Neural progenitor cell (in vitro differentiated cells): ENCODE data around the gene ZBTB4.

Experiments used
- CTCF ChIP-seq: fragments of 200-600 bp; sonication (generic); IDR thresholded peaks from 2 replicates; pipeline ENCODE4 v1.5.1; 2017; ENCODE audit warnings: antibody characterized with exemption, mild to moderate bottlenecking
- EZH2 ChIP-seq: fragments of 200-600 bp; sonication (generic); IDR thresholded peaks from 2 replicates; pipeline ENCODE4 v1.6.1; 2017; ENCODE audit warnings: antibody characterized with exemption, mild to moderate bottlenecking, moderate library complexity
- EZH2phosphoT487 ChIP-seq: fragments of 200-600 bp; sonication (generic); IDR thresholded peaks from 2 replicates; pipeline ENCODE4 v1.6.1; 2017; ENCODE audit warnings: antibody characterized with exemption

- TF ChIP-seq CTCF (no peak), EZH2phosphoT487 (no peak), EZH2 (no peak)
Measured at GRCh38 chr17:7425756-7426155, 53.7 kb downstream of the ZBTB4 start.
